Astrocyte (in vitro differentiated cells and primary cell): ENCODE data around the gene DSCAM. TPM values are rescaled to one million over a fixed set of nuclear protein-coding genes. Genes with fewer than 3 reads are reported as not detected.
"Not testable (repeated sequence)": the region's sequence is repeated elsewhere in the genome, so short reads cannot be mapped to it uniquely, and the experiment has no call there.

Experiments
- DNase-seq: peaks from one replicate; pipeline ENCODE4 v3.0.0-alpha.2; 2010; ENCODE audit warnings: low read depth
- FAIRE-seq: peaks from 2 replicates; lab custom pipeline; 2011; peaks lifted over from hg19 to GRCh38; lab: Jason Lieb, UNC
- H2AFZ ChIP-seq: 2 replicates; pipeline ENCODE4 v1.6.0; 2012; ENCODE audit warnings: low read depth, low read length, inconsistent platforms
- H3K27ac ChIP-seq: 2 replicates; pipeline ENCODE4 v1.5.1; 2011; ENCODE audit warnings: low read depth, low read length, inconsistent platforms
- H3K27me3 ChIP-seq: 2 replicates; pipeline ENCODE4 v1.6.0; 2011; ENCODE audit warnings: low read length, inconsistent platforms; ENCODE audit not compliant: insufficient read depth
- H3K36me3 ChIP-seq: 2 replicates; pipeline ENCODE4 v1.5.1; 2011; ENCODE audit warnings: low read length, inconsistent platforms; ENCODE audit not compliant: insufficient read depth
- H3K4me1 ChIP-seq: 2 replicates; pipeline ENCODE4 v1.5.1; 2011; ENCODE audit warnings: low read length, inconsistent platforms; ENCODE audit not compliant: insufficient read depth
- H3K4me2 ChIP-seq: 2 replicates; pipeline ENCODE4 v1.6.0; 2012; ENCODE audit warnings: low read length, inconsistent platforms
- H3K4me3 ChIP-seq: 2 replicates; pipeline ENCODE4 v1.5.1; 2011; ENCODE audit warnings: low read depth, mild to moderate bottlenecking, low read length, inconsistent platforms; ENCODE audit not compliant: insufficient read depth
- H3K79me2 ChIP-seq: 2 replicates; pipeline ENCODE4 v1.6.0; 2012; ENCODE audit warnings: mild to moderate bottlenecking, low read length, inconsistent platforms; ENCODE audit not compliant: insufficient read depth
- H3K9ac ChIP-seq: 2 replicates; pipeline ENCODE4 v1.6.0; 2012; ENCODE audit warnings: mild to moderate bottlenecking, low read length, inconsistent platforms
- H3K9me3 ChIP-seq: 2 replicates; pipeline ENCODE4 v1.5.1; 2012; ENCODE audit warnings: low read depth, mild to moderate bottlenecking, low read length, inconsistent platforms; ENCODE audit not compliant: insufficient read depth
- H4K20me1 ChIP-seq: 2 replicates; pipeline ENCODE4 v1.6.0; 2012; ENCODE audit warnings: low read length, inconsistent platforms; ENCODE audit not compliant: insufficient read depth
- H3K27ac Mint-ChIP-seq: one replicate; pipeline ENCODE4 v1.8.0; 2021; ENCODE audit warnings: mild to moderate bottlenecking, mixed read lengths; ENCODE audit not compliant: unreplicated experiment
- H3K27me3 Mint-ChIP-seq: one replicate; pipeline ENCODE4 v1.8.0; 2021; ENCODE audit warnings: low read depth, mixed read lengths; ENCODE audit not compliant: unreplicated experiment
- H3K36me3 Mint-ChIP-seq: one replicate; pipeline ENCODE4 v1.8.0; 2021; ENCODE audit warnings: low read depth, mixed read lengths; ENCODE audit not compliant: unreplicated experiment
- H3K4me1 Mint-ChIP-seq: one replicate; pipeline ENCODE4 v1.8.0; 2021; ENCODE audit warnings: low read depth, mixed read lengths; ENCODE audit not compliant: unreplicated experiment
- H3K4me3 Mint-ChIP-seq: one replicate; pipeline ENCODE4 v1.8.0; 2021; ENCODE audit warnings: mild to moderate bottlenecking, moderate library complexity, mixed read lengths; ENCODE audit not compliant: unreplicated experiment
- H3K9me3 Mint-ChIP-seq: one replicate; pipeline ENCODE4 v1.8.0; 2021; ENCODE audit warnings: mild to moderate bottlenecking, mixed read lengths; ENCODE audit not compliant: unreplicated experiment
- CTCF ChIP-seq: IDR thresholded peaks from 2 replicates; pipeline ENCODE4 v1.5.1; 2011; ENCODE audit warnings: low read depth, mild to moderate bottlenecking, inconsistent platforms, low read length, moderate library complexity; ENCODE audit not compliant: insufficient read depth
- EZH2 ChIP-seq: IDR thresholded peaks from 2 replicates; pipeline ENCODE4 v1.6.1; 2012; ENCODE audit warnings: mild to moderate bottlenecking, low read length, inconsistent platforms; ENCODE audit not compliant: insufficient read depth
- total RNA-seq: library from RNA; stranded (reverse); gene quantifications from 2 replicates; pipeline ENCODE4 v1.2.1, GENCODE V29; 2021

The DSCAM gene
- total RNA-seq, 1 donor from 2014 or later, result 0.18 TPM

GRCh38 chr21:40445349-40445921 lies 401.5 kb downstream of the DSCAM start:
- TF ChIP-seq EZH2, result no peak
- TF ChIP-seq CTCF, result no peak
- no peak for FAIRE-seq
- H3K9ac ChIP-seq, result no peak overlapping the region
- no peak overlapping the region for H2AFZ ChIP-seq
- no peak for DNase-seq
- no peak overlapping the region for H3K4me3 Mint-ChIP-seq
- no peaks in the 10 kb centered on the region for H3K9me3 ChIP-seq
- no peaks in the 10 kb centered on the region for H3K4me1 Mint-ChIP-seq
- no peak overlapping the region for H3K4me3 ChIP-seq
- no peaks in the 10 kb centered on the region for H3K27me3 Mint-ChIP-seq
- H3K27ac Mint-ChIP-seq, result no peak overlapping the region
- no peak overlapping the region for H3K4me2 ChIP-seq
- H4K20me1 ChIP-seq, result no peaks in the 10 kb centered on the region
- H3K27ac ChIP-seq, result no peak overlapping the region
- no peaks in the 10 kb centered on the region for H3K36me3 Mint-ChIP-seq
- no peaks in the 10 kb centered on the region for H3K79me2 ChIP-seq
- H3K9me3 Mint-ChIP-seq, result peaks cover 2% of the 10 kb centered on the region
- no peaks in the 10 kb centered on the region for H3K27me3 ChIP-seq
- H3K4me1 ChIP-seq, result no peaks in the 10 kb centered on the region
- no peaks in the 10 kb centered on the region for H3K36me3 ChIP-seq

- H2AFZ ChIP-seq, H3K27me3 ChIP-seq, H3K36me3 ChIP-seq, H3K9me3 ChIP-seq, H3K36me3 Mint-ChIP-seq, H3K4me1 ChIP-seq, H3K4me3 ChIP-seq, H3K4me1 Mint-ChIP-seq, H3K4me3 Mint-ChIP-seq, H3K9me3 Mint-ChIP-seq, H3K27ac ChIP-seq, DNase-seq, H3K27ac Mint-ChIP-seq, H3K4me2 ChIP-seq, H3K9ac ChIP-seq, FAIRE-seq, H3K27me3 Mint-ChIP-seq, H4K20me1 ChIP-seq, H3K79me2 ChIP-seq: not testable (repeated sequence)
These were observed 407.4 kb downstream of the DSCAM start for GRCh38 chr21:40439581-40439980.

- no peak overlapping the region for H3K27ac Mint-ChIP-seq
- no peaks in the 10 kb centered on the region for H3K4me1 Mint-ChIP-seq
- Histone ChIP-seq H3K9me3 (peaks cover 2% of the 10 kb centered on the region), H3K9ac (no peak overlapping the region), H4K20me1 (no peaks in the 10 kb centered on the region), H3K4me3 (no peak overlapping the region), H3K27ac (no peak overlapping the region), H3K4me2 (no peak overlapping the region), H3K4me1 (no peaks in the 10 kb centered on the region), H3K27me3 (no peaks in the 10 kb centered on the region), H3K36me3 (no peaks in the 10 kb centered on the region), H2AFZ (no peak overlapping the region), H3K79me2 (no peaks in the 10 kb centered on the region)
- no peak for DNase-seq
- H3K27me3 Mint-ChIP-seq, result no peaks in the 10 kb centered on the region
- no peak for FAIRE-seq
- no peak for TF ChIP-seq CTCF
- TF ChIP-seq EZH2, result no peak
- H3K36me3 Mint-ChIP-seq, result no peaks in the 10 kb centered on the region
- H3K9me3 Mint-ChIP-seq, result no peaks in the 10 kb centered on the region
- no peak overlapping the region for H3K4me3 Mint-ChIP-seq
These were observed 408.3 kb downstream of the DSCAM start for GRCh38 chr21:40438616-40439015.
